Measurements from ENCODE around the gene PCED1B. TPM values are rescaled to one million over a fixed set of nuclear protein-coding genes. Genes with fewer than 3 reads are reported as not detected.

Gene PCED1B
- polyA plus RNA-seq, 1 donor (not counting 4 experiments of a cell fraction or from before 2014, with no cell fraction given), result 3.2 TPM

DNA sequence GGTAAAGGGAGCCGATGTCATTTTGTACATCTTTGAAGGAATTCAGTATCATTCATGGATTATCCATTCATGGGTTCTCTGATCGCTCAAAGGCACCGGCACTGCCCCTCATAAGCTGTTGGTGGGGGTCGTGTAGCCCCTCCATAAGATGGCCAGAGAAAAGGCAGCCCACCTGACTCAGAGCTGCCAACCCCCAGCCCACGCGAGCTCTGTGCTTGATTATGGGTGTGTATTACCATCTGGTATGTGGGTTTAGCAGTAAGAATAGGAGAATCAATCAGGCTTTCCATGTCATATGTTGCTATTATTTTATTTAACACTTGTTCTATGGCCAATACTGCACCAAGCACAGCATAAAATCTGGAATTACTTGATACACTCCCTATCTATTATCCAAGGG lies 32.4 kb downstream of the PCED1B start:
- H2AFZ ChIP-seq (ENCODE audit: control insufficient read depth, low read length), result no peak overlapping the region
- H3K4me1 ChIP-seq (ENCODE audit: control insufficient read depth, extremely low read depth, insufficient read depth, low read length), result peaks cover 8% of the 10 kb centered on the region
- no peak overlapping the region for H3K27ac ChIP-seq (ENCODE audit: control insufficient read depth, insufficient read depth, low read length)
- peaks cover under 1% of the 10 kb centered on the region for H3K9me3 ChIP-seq (ENCODE audit: control insufficient read depth, low read depth, low read length)
- H3K4me3 ChIP-seq (ENCODE audit: control insufficient read depth in 2 of 3, extremely low read depth in 1 of 3, insufficient read depth in 2 of 3, low read depth in 1 of 3, low read length in 3 of 3), result no peak overlapping the region
- DNase-seq (ENCODE audit: low read depth, low spot score) (no peak), FAIRE-seq (no peak)
- no peaks in the 10 kb centered on the region for H4K20me1 ChIP-seq (ENCODE audit: control insufficient read depth, extremely low read depth, insufficient read depth, low read length)
- dilution Hi-C loops (cut with MboI; ENCODE audit: extremely low pct_ligation_motif_present, low sequenced_read_pairs), result no loop called here
- no peak overlapping the region for H3K9ac ChIP-seq (ENCODE audit: control insufficient read depth, extremely low read depth, insufficient read depth, low read length)
- no peaks in the 10 kb centered on the region for H3K27me3 ChIP-seq (ENCODE audit: control insufficient read depth, extremely low read depth, insufficient read depth, low read length)
- H3K4me2 ChIP-seq (ENCODE audit: control insufficient read depth, extremely low read depth, insufficient read depth, low read depth, low read length), result no peak overlapping the region
- peaks cover 7 to 20% of the 10 kb centered on the region in 2 experiments for H3K36me3 ChIP-seq (ENCODE audit: control insufficient read depth in 2 of 2, extremely low read depth in 1 of 2, insufficient read depth in 2 of 2, low read length in 2 of 2)
- TF ChIP-seq, protein P1, sequence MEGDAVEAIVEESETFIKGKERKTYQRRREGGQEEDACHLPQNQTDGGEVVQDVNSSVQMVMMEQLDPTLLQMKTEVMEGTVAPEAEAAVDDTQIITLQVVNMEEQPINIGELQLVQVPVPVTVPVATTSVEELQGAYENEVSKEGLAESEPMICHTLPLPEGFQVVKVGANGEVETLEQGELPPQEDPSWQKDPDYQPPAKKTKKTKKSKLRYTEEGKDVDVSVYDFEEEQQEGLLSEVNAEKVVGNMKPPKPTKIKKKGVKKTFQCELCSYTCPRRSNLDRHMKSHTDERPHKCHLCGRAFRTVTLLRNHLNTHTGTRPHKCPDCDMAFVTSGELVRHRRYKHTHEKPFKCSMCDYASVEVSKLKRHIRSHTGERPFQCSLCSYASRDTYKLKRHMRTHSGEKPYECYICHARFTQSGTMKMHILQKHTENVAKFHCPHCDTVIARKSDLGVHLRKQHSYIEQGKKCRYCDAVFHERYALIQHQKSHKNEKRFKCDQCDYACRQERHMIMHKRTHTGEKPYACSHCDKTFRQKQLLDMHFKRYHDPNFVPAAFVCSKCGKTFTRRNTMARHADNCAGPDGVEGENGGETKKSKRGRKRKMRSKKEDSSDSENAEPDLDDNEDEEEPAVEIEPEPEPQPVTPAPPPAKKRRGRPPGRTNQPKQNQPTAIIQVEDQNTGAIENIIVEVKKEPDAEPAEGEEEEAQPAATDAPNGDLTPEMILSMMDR (optimal IDR thresholded peaks at IDR 0.05 in 1 of 3, IDR thresholded peaks at IDR 0.05 in 1 of 3, conservative IDR thresholded peaks at IDR 0.05 in 1 of 3; ENCODE audit: extremely low read depth in 1 of 3, insufficient read depth in 2 of 3, low read length in 3 of 3), result no peak
- no peak for TF ChIP-seq EZH2 (IDR thresholded peaks at IDR 0.05; ENCODE audit: low read length)
- H3K79me2 ChIP-seq (ENCODE audit: control insufficient read depth, insufficient read depth, low read length), result no peaks in the 10 kb centered on the region
- no peaks in the 10 kb centered on the region for H3K9me1 ChIP-seq (ENCODE audit: control insufficient read depth, extremely low read depth, insufficient read depth, low read length)

DNA sequence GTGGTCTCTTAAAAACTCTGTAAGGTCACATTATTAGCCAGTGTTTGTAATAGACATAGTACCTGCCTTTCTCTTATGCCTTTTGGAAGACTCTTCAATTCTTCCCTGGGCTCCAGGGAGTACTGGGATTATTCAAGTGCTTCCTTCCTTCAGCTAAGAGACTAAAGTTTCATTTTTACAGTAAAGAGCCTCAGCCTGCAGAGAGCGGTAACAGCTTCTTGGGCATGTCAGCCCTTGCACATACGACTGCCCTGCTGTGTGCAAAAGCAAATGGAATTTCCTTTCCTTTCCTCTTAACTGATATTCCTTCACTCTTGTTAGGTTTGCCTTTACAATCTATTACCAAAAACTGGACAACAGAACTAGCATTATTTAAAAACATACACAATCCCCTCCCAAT lies 33.3 kb downstream of the PCED1B start:
- no peaks in the 10 kb centered on the region for H3K27me3 ChIP-seq (ENCODE audit: control insufficient read depth, extremely low read depth, insufficient read depth, low read length)
- H4K20me1 ChIP-seq (ENCODE audit: control insufficient read depth, extremely low read depth, insufficient read depth, low read length), result no peaks in the 10 kb centered on the region
- H3K4me3 ChIP-seq (ENCODE audit: control insufficient read depth in 2 of 3, extremely low read depth in 1 of 3, insufficient read depth in 2 of 3, low read depth in 1 of 3, low read length in 3 of 3), result no peak overlapping the region
- H3K9me1 ChIP-seq (ENCODE audit: control insufficient read depth, extremely low read depth, insufficient read depth, low read length), result no peaks in the 10 kb centered on the region
- H3K9me3 ChIP-seq (ENCODE audit: control insufficient read depth, low read depth, low read length), result peaks cover 2% of the 10 kb centered on the region
- H2AFZ ChIP-seq (ENCODE audit: control insufficient read depth, low read length), result peak overlapping the region; percentile 48
- H3K27ac ChIP-seq (ENCODE audit: control insufficient read depth, insufficient read depth, low read length), result no peak overlapping the region
- peaks cover 8% of the 10 kb centered on the region for H3K4me1 ChIP-seq (ENCODE audit: control insufficient read depth, extremely low read depth, insufficient read depth, low read length)
- DNase-seq (ENCODE audit: low read depth, low spot score) (no peak), FAIRE-seq (peak; percentile 95)
- TF ChIP-seq EZH2 (IDR thresholded peaks at IDR 0.05; ENCODE audit: low read length), result no peak
- TF ChIP-seq, protein P1 (optimal IDR thresholded peaks at IDR 0.05 in 1 of 3, IDR thresholded peaks at IDR 0.05 in 1 of 3, conservative IDR thresholded peaks at IDR 0.05 in 1 of 3; ENCODE audit: extremely low read depth in 1 of 3, insufficient read depth in 2 of 3, low read length in 3 of 3), result peak in 1 of 3 experiments; percentile 35
- H3K79me2 ChIP-seq (ENCODE audit: control insufficient read depth, insufficient read depth, low read length), result no peaks in the 10 kb centered on the region
- no peak overlapping the region for H3K9ac ChIP-seq (ENCODE audit: control insufficient read depth, extremely low read depth, insufficient read depth, low read length)
- dilution Hi-C loops (cut with MboI; ENCODE audit: extremely low pct_ligation_motif_present, low sequenced_read_pairs), result no loop called here
- peak overlapping the region; percentile 63 for H3K4me2 ChIP-seq (ENCODE audit: control insufficient read depth, extremely low read depth, insufficient read depth, low read depth, low read length)
- peaks cover 7 to 13% of the 10 kb centered on the region in 2 experiments for H3K36me3 ChIP-seq (ENCODE audit: control insufficient read depth in 2 of 2, extremely low read depth in 1 of 2, insufficient read depth in 2 of 2, low read length in 2 of 2)

Measured in keratinocyte (primary cell).